Epidermal melanocyte (primary cell): ENCODE results near the gene FOXN1.

Experiments used
- DNase-seq: peaks from one replicate; pipeline ENCODE4 v3.0.0; 2011; ENCODE audit warnings: low spot score; ENCODE audit not compliant: insufficient read length

The FOXN1 gene

DNA sequence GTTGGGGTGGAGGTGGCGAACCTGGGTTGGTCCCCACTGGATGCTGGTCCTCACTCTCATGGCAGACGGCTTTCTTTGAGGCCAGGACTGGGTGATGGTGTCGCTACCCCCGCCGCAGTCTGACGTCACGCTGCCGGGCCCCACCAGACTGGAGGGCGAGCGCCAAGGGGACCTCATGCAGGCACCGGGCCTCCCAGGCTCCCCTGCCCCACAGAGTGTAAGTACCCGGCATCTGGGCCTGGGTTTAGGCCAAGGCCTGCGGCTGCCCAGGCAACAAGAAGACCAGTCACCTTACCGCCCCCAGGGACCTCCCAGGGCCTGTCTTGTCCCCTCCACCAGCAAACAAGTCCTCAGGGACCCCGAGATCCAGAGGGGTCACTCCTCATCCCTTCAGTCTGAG is 17.7 kb downstream of the FOXN1 start:
- no peak for DNase-seq

DNA sequence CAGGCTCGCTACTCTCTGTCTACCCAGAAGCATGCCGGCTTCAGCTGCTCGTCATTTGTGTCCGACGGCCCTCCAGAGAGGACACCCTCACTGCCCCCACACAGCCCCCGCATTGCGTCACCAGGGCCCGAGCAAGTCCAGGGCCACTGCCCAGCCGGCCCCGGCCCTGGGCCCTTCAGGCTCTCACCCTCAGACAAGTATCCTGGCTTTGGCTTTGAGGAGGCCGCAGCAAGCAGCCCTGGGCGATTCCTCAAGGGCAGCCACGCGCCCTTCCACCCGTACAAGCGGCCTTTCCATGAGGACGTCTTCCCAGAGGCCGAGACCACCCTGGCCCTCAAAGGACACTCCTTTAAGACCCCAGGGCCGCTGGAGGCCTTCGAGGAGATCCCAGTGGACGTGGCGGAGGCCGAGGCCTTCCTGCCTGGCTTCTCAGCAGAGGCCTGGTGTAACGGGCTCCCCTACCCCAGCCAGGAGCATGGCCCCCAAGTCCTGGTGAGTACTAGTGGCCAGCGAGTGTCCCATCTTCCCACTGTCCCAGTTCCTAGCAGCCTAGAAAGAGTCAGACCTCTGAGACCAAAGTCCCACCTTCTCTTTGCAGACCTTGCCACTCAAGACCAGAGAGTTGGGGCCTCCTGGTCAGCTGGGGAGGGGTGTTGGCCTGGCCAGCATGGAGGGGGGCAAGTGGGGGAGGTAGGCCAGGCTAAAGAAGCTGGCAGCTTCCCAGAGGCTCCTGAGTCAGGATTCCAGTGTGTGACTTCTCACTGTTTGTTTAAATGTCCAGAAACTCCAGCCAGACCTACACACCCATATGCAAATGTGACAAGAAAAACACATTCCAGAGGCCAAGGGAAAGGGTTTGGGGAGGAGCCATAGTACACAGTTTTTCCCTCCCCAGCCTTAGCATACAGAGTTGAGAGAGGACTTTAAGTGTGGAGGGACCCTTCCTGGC is 18.6 kb downstream of the FOXN1 start:
- no peak for DNase-seq

DNA sequence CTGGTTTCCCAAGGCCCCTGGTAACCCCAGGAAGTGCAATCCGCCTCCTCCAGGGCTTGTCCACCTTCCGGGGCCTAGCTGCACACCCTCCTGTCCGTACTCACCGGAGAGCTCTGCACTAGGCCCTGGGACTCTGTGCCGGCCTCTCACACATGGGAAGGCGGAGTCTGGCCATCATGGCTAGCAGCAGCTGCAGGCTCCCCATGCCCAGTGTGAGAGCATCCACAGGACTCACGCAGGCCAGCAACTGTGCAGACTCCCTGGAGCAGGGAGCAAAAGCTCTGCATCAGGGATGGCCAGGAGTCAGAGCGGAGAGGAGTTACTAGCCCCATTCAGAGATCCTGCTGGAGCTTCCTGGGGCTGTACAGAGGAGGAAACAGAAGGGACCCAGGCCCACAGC is 20.2 kb downstream of the FOXN1 start:
- no peak for DNase-seq

DNA sequence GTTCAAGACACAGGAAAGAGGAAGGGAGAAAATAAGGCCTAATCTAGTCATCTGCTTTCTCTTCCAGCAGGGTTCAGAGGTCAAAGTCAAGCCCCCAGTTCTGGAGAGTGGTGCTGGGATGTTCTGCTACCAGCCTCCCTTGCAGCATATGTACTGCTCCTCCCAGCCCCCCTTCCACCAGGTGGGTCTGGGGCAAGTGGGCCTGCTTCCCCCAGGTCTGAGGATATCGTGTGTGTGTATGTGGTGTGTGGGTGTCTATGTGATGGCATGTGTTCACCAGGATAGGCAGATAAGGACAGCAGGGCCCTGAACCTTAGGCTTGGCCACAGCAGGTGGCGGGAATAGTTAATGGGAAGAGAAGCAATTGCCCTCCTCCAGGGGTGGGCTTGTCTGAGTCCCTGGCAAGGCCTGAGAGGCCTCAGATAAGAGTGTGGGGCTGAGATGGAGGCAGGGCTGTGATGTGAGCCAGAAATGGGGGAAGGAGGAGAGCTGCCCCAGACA is 21.1 kb downstream of the FOXN1 start:
- DNase-seq, result no peak

DNA sequence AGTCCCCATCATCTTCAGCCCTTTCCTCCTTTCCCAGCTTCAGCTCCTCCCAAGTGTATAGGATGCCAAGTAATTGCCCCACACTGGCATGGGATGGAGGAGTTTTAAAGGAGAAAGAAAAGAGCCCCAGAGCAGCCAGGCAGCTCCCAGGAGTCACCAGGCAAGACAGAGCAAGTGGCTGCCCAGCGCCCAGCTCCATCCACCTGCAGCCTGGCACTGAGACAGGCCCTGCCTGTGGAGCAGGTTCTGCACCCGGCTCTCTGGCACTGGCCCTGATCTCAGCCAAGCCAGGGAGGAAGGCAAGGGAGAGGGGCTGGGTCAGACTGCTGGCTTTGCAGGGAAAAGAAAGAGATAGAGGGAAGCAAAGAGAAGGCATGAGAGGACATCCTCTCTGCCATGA is 21.7 kb downstream of the FOXN1 start:
- no peak for DNase-seq

DNA sequence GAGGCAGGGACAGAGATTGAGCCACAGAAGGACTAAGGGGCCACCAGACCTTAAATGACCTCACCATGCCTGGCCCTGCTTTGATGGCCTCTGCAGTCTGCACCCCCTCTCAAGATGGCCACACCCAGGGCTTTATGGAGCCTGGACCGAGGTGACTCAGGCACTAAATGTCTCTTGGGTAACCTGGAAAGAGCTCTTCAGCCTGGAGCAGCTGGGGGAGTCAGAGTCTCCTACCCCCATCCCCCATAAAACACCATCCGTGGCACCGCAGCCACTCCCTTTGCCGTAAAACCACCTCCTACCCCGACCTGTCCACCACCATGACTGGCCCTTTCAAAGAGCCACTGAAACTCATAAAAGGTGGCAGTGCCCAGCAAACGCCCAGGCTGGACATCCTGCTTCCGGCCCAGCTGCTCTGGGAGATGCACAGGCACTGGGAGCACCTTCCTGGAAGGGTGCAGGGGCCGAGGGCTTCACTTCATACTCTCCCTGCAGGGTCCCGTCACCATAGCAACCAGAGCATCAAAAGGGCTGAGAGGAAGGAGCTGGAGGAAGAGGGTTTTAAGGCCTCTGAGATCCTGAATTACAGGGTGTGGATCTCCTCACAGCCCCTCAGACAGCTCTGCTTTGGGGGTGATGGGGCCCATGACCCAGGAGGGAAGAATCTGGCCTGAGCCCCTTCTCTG is 22.3 kb downstream of the FOXN1 start:
- DNase-seq, result no peak

DNA sequence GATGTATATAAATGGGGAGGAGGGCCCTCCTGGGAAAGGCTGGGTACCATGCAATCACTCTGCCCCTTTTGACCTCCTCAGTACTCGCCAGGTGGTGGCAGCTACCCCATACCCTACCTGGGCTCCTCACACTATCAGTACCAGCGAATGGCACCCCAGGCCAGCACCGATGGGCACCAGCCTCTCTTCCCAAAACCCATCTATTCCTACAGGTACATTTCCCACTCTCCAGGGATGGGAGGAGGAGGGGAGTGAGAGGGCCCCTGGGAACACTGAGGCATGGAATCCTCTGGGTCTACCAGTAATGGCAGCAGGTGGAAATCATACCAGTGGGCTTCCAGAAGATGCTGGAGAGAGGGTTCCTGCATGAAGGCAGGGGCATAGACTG is 22.9 kb downstream of the FOXN1 start:
- DNase-seq, result no peak

DNA sequence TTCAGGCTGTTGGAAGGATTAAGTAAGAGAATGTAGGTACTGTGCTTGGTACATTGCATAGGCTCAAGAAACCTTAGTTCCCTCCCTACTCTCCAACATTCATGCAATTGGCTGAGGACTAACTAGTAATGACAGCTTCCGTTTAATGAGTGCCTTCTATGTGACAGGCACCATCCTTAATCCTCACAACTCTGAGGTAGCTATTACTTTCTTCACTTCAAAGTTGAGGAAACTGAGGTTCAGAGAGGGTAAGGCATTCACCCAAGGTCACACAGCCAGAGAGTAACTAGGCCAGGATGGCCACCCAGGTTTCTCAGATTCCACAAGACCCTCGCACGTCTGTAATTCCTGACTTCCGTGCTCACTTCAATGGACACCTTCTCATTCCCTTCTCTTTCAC is 24.1 kb downstream of the FOXN1 start:
- DNase-seq, result no peak

DNA sequence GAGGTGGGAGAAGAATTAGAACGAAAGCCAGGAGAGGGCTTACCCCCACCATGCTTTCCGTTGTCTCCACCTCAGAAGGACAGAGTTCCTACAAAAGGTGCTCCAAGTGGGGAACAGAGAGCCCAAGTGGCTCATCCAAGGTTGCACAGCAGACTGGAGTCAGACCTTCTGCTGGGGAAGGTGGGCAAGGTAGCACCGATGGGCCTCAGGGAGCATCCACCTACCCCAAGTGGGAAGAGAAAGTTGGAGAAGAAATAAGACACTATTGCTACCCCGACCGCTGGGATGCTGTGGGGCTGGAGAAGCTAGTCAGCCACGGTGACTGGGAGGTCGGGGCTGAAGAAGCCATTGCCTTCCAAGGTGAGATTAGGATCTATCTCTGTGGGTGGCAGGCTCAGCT is 24.8 kb downstream of the FOXN1 start:
- no peak for DNase-seq

DNA sequence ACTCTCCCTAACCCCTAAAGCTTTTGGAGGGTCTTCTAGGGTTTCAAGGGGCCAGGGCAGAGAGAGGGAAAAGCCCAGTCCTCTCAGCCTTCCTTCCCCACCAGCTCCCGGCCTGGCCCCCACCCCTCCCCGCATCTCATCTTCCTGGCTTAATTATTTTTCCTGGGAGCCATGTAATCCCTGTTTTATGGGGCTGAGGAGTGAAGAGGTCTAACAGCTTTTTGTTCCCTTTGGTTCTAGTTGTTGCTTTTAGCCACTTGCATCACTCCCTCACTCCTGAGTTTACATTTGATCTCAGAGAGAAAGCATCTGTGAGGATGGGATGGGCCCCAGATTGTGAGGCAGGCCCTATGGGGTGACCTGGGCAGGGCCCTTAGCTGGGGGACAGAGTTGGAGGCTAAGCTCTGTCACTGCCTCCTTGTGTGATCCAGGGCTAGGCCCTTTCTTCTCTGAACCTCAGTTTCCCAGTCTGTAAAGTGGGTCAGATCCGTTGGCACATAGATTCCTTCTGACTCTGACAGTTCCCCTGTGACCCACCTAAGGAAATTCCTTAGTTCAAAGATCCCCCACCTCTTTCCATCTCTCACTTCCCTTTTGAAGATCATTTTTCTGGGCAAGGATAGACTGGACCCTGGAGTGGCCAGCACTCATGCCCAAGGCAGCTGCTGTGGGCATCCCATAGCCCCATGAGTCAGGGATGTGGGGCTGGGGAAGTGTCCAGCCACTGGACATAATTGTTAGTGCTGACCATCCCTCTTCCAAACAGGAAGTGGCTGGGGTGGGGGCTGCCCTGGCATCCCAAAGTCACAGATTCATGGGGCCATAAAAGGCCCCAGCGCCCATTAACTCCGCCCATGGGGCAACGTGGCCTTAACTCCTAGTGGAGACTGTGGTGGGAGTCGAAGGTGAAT is 26.2 kb downstream of the FOXN1 start:
- DNase-seq, result no peak

DNA sequence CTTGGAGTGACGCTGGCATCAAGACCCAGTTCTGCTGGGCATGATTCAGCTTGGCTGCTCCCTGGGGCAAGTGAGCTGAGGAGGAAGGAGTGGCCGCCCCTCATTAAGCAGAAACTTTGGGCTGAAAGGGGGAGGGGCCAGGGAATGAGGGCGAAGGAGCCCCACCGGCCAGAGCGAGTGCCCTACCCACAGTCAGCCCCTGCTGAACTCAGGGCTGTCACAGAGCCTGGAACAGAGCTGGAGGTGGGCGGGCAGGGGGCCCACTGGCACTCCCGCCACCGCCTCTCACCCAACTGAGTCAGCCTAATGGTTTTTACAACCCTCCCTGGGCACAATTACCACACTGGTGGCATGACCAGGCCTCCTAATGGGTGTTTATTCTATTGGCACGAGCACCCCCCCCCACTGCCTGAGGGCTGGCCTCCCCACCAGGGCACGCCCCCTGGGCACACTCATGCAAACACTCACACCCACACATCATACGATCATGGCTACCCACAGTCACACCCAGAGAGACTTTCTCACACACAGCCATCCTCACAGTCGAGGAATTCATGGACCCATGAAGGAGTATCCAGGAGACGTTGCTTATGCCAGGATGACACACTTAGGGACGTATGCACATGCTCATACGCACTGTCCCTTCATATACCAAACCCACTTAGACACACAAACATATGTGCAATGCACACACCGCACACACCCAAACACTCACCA is 27.1 kb downstream of the FOXN1 start:
- no peak for DNase-seq

DNA sequence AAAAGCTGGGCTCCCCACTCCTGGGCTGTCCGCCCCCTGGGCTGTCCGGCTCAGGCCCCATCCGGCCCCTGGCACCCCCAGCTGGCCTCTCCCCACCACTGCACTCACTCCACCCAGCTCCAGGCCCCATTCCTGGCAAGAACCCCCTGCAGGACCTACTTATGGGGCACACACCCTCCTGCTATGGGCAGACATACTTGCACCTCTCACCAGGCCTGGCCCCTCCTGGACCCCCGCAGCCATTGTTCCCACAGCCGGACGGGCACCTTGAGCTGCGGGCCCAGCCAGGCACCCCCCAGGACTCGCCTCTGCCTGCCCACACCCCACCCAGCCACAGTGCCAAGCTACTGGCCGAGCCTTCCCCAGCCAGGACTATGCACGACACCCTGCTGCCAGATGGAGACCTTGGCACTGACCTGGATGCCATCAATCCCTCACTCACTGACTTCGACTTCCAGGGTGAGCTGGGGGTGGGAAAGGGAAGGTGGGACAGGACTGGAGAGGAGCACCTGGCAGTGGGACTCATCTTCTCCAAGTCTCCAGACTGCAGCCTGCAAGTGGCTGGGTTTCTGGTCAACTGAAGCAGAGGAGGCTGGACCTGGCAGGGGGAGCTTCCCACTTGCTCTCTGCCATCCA is 28.7 kb downstream of the FOXN1 start:
- no peak for DNase-seq

DNA sequence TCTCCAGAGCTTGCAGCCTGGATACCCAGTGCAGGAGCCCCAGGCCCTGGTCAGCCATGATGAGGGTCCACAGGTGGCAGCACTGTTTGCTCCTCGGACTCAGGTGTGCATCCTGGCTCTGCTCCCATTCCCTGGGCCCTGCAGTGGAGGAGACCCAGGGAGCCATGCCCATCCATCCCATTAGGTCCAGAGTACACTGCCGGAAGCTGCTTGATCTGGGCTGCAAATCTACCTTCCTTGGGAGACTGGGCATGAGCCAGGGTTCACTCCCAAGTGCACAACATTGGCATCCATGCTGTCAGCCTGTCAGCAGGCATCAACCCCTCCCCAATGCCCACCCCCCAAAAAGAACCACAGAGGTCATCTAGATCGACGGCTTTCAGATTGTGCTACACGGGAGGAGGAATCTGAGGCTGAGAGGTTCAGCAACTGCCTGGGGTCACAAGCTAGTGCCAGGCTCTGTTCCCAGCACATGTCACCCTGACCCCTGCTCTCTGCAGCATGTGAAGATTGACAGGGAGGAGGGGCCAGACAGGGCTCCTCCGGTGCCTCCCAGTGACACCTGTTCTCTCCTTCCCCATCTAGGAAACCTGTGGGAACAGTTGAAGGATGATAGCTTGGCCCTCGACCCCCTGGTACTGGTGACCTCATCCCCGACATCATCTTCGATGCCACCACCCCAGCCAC is 30.5 kb downstream of the FOXN1 start:
- DNase-seq, result no peak

DNA sequence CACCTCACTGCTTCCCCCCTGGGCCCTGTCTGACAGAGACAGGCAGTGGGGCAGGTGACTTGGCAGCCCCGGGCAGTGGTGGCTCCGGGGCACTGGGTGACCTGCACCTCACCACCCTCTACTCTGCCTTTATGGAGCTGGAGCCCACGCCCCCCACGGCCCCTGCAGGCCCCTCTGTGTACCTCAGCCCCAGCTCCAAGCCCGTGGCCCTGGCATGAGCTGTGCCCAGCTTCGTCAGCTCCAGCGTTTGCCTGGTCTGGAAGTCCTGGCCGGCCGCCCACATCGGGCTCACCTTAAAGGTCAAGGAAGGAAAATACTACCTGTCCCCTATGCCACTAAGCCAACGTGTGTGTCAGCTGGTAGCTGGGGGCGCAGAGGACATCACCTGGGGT is 31.1 kb downstream of the FOXN1 start:
- DNase-seq, result no peak

DNA sequence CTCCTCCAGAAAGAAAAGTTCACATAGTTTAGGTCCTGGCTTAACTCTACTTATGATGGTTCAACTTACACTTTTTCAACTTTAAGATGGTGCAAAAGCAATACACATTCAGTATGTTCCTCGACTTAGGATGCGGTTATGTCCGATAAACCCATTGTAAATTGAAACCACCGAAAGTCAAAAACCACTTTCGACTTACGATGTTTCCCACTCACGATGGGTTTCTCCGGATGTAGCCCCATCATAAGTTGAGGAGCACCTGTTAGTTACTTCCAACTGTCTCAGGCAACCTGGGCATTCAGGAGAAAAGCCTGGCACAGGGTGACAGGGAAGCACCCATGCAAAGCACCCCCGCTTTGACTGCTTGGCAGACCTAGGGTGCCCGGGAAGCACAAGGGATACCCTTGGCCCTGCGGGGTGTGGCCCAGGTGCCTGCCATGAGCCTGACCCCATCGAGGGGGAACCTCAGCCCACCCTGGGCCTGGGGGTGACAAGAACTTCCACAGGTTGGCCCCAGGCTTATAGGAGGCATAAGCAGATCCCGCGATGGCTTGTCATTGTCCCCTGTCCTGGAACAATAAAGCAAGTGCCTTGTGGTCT is 32.2 kb downstream of the FOXN1 start:
- no peak for DNase-seq

DNA sequence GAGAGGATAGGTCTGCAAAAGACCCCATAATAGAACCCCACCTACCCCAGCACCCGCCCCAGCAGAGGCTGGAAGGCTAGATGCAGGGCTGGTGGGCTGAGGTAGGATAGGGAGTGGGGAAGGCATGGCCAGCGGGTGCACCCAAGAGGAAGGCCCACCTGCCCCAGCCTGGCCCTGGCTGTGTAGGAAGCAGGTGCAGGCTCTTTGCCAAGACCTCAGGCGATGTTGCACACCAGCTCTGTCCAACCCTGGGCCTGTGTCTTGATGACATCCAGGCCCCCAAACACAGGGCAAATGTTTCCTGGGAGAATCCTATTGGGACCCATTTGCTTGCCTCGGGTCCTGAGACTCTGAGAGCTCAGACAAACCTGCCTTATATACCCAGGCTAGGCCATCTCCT is 34.1 kb downstream of the FOXN1 start:
- DNase-seq, result no peak

DNA sequence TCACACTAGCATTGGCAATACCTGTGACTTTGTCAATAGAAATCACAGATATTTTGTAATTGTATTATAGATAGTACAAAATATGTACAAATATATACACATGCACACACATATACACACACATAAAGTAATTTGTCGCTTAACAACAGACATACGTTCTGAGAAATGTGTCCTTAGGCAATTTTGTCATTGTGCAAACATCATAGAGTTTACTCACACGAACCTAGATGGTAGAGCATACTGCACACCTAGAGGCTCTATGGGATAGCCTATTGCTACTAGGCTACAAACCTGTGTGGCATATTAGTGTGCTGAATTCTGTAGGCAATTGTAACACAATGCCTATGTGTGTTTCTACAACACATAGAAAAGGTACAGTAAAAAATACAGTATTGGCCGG is 35.3 kb downstream of the FOXN1 start:
- DNase-seq, result no peak

DNA sequence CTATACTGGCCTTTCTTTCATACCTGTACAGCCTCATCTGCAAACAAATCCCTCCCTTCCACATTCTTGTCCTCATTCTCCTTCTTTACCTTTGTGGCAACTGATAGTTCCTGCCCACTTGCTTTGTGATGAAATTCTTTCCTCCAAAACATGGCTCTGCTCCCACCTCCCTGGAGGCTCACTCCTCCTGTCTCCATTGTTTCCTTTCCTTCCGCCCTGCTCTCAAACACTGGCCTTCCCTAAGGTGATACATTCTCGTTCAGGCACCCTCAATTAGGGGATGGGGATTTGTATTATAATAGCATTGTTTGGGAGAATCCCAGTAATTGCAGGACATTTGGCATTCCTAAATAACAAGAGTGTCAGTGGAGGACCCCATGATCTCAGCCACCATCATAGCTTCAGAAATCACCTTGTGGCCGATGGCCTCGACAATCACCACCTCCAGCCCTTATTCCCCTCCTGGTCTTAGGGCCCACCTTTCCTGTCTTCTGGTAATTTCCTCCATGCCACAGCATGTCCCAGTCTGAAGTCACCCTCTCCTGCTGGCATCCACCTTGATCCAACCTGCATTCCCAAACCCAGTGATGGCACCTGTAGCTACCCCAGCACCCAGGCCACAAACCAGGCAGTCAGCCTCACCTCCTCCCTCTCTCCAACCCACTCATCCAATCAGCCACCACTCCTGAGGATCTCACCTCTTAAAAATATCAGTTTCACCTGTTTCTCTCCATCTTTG is 38.4 kb downstream of the FOXN1 start:
- no peak for DNase-seq

DNA sequence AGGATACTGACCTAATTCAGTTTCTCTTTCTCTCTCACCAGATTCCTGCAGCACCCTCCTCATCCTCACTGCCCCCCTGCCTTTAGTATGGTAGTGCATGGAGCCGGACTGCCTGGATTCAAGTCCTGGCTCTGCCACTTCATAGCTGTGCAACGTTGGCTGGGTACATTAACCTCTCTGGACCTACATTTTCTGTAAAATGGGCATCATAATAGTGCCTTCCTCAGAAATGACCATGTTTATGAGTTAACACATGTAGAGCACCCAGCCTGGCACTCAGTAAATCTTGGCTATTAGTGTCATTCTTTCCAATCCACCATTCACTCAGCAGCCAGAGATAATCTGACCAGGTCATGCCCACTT is 39.0 kb downstream of the FOXN1 start:
- DNase-seq, result no peak
